HEK293 (cell line): ENCODE results near the gene PPY.

Experiments used
- CTCF ChIA-PET: fragments of 350-600 bp; formaldehyde crosslinking; extraction: SDS; loops from one replicate; lab custom pipeline; 2021; ENCODE audit warnings: antibody characterized with exemption; lab: Yijun Ruan, JAX
- POLR2A ChIA-PET: fragments of 300-600 bp; formaldehyde crosslinking; extraction: SDS; loops from one replicate; lab custom pipeline; 2020; ENCODE audit warnings: antibody characterized with exemption, inconsistent platforms; lab: Yijun Ruan, JAX
- H3K27ac ChIP-seq: fragments of 200-500 bp; sonication (Bioruptor generic); 2 replicates; pipeline ENCODE4 v1.5.1; 2014; ENCODE audit warnings: low read depth, low read length, control low read depth, inconsistent platforms; ENCODE audit errors: extremely low read depth
- H3K36me3 ChIP-seq, 2 experiments: fragments of 200-500 bp in 1 of 2; sonication (Bioruptor generic) in 1 of 2; 1 replicate in 1 of 2; 2 replicates in 1 of 2; pipeline ENCODE4 v1.5.1; 2014 to 2017; ENCODE audit warnings: inconsistent platforms in 2 of 2, low read length in 2 of 2; ENCODE audit not compliant: control insufficient read depth in 2 of 2, insufficient read depth in 1 of 2
- H3K4me1 ChIP-seq: fragments of 200-500 bp; sonication (Bioruptor generic); 2 replicates; pipeline ENCODE4 v1.5.1; 2014; ENCODE audit warnings: mild to moderate bottlenecking, low read length, inconsistent platforms; ENCODE audit not compliant: control insufficient read depth, insufficient read depth
- H3K4me3 ChIP-seq: 2 replicates; pipeline ENCODE4 v1.5.1; 2011; ENCODE audit warnings: low read depth, mild to moderate bottlenecking, control low read depth, low read length, moderate library complexity
- H3K9me3 ChIP-seq: fragments of 200-500 bp; sonication (Bioruptor generic); 2 replicates; pipeline ENCODE4 v1.5.1; 2014; ENCODE audit warnings: low read depth, low read length, inconsistent platforms; ENCODE audit not compliant: control insufficient read depth, insufficient read depth
- HOXA7 ChIP-seq: sonication (generic); formaldehyde crosslinking; IDR thresholded peaks from 2 replicates; pipeline ENCODE4 v1.8.1; 2022; ENCODE audit warnings: missing genetic modification reagents, borderline replicate concordance
- HOXD13 ChIP-seq: sonication (generic); formaldehyde crosslinking; IDR thresholded peaks from 2 replicates; pipeline ENCODE4 v1.8.0; 2022; ENCODE audit warnings: missing genetic modification reagents, borderline replicate concordance
- SALL2 ChIP-seq: fragments of 450-650 bp; formaldehyde crosslinking; IDR thresholded peaks from 2 replicates; pipeline ENCODE4 v1.5.0; 2017; ENCODE audit warnings: missing biosample characterization, mild to moderate bottlenecking, missing genetic modification characterization, borderline replicate concordance
- SP3 ChIP-seq: fragments of 450-650 bp; formaldehyde crosslinking; IDR thresholded peaks from 2 replicates; pipeline ENCODE4 v1.5.1; 2016; ENCODE audit warnings: missing biosample characterization, missing genetic modification characterization
- SP7 ChIP-seq: fragments of 450-650 bp; formaldehyde crosslinking; IDR thresholded peaks from 2 replicates; pipeline ENCODE4 v1.5.1; 2016; ENCODE audit warnings: missing biosample characterization, missing genetic modification characterization
- ZBTB1 ChIP-seq: fragments of 450-650 bp; formaldehyde crosslinking; IDR thresholded peaks from 2 replicates; pipeline ENCODE4 v1.5.1; 2016; ENCODE audit warnings: missing biosample characterization, missing genetic modification characterization
- ZBTB17 ChIP-seq: fragments of 450-650 bp; formaldehyde crosslinking; IDR thresholded peaks from 2 replicates; pipeline ENCODE4 v1.5.1; 2016; ENCODE audit warnings: missing biosample characterization, missing genetic modification characterization
- ZNF132 ChIP-seq: fragments of 450-650 bp; formaldehyde crosslinking; IDR thresholded peaks from 2 replicates; pipeline ENCODE4 v1.5.1; 2017; ENCODE audit warnings: missing biosample characterization, missing genetic modification characterization, borderline replicate concordance
- ZNF140 ChIP-seq: fragments of 450-650 bp; formaldehyde crosslinking; IDR thresholded peaks from 2 replicates; pipeline ENCODE4 v1.5.1; 2016; ENCODE audit warnings: missing biosample characterization, missing genetic modification characterization
- ZNF16 ChIP-seq: fragments of 450-650 bp; formaldehyde crosslinking; IDR thresholded peaks from 2 replicates; pipeline ENCODE4 v1.5.1; 2016; ENCODE audit warnings: low read depth, missing biosample characterization, missing genetic modification characterization
- ZNF169 ChIP-seq: fragments of 450-650 bp; formaldehyde crosslinking; IDR thresholded peaks from 2 replicates; pipeline ENCODE4 v1.5.1; 2016; ENCODE audit warnings: missing biosample characterization, missing genetic modification characterization
- ZNF184 ChIP-seq: fragments of 450-650 bp; IDR thresholded peaks from 2 replicates; pipeline ENCODE4 v1.5.1; 2018; ENCODE audit warnings: missing biosample characterization, mild to moderate bottlenecking, missing genetic modification characterization
- ZNF202 ChIP-seq: fragments of 450-650 bp; formaldehyde crosslinking; IDR thresholded peaks from 2 replicates; pipeline ENCODE4 v1.5.1; 2016; ENCODE audit warnings: missing biosample characterization, missing genetic modification characterization, borderline replicate concordance
- ZNF266 ChIP-seq: fragments of 450-650 bp; formaldehyde crosslinking; IDR thresholded peaks from 2 replicates; pipeline ENCODE4 v1.5.1; 2016; ENCODE audit warnings: missing biosample characterization, missing genetic modification characterization, low read depth
- ZNF324 ChIP-seq: fragments of 450-650 bp; formaldehyde crosslinking; IDR thresholded peaks from 2 replicates; pipeline ENCODE4 v1.5.1; 2016; ENCODE audit warnings: missing biosample characterization, missing genetic modification characterization
- ZNF391 ChIP-seq: fragments of 450-650 bp; formaldehyde crosslinking; IDR thresholded peaks from 2 replicates; pipeline ENCODE4 v1.5.1; 2016; ENCODE audit warnings: low read depth, missing biosample characterization, missing genetic modification characterization, borderline replicate concordance
- ZNF501 ChIP-seq: fragments of 450-650 bp; formaldehyde crosslinking; IDR thresholded peaks from 2 replicates; pipeline ENCODE4 v1.5.1; 2016; ENCODE audit warnings: missing biosample characterization, missing genetic modification characterization
- ZNF510 ChIP-seq: fragments of 450-650 bp; formaldehyde crosslinking; IDR thresholded peaks from 2 replicates; pipeline ENCODE4 v1.5.1; 2018; ENCODE audit warnings: mild to moderate bottlenecking, missing genetic modification characterization, missing biosample characterization; ENCODE audit not compliant: insufficient replicate concordance
- ZNF585B ChIP-seq: fragments of 450-650 bp; formaldehyde crosslinking; IDR thresholded peaks from 2 replicates; pipeline ENCODE4 v1.5.1; 2016; ENCODE audit warnings: missing biosample characterization, missing genetic modification characterization
- ZNF596 ChIP-seq: fragments of 450-650 bp; IDR thresholded peaks from 2 replicates; pipeline ENCODE4 v1.5.0; 2018; ENCODE audit warnings: missing biosample characterization, mild to moderate bottlenecking, missing genetic modification characterization, moderate library complexity
- ZNF660 ChIP-seq: fragments of 450-650 bp; IDR thresholded peaks from 2 replicates; pipeline ENCODE4 v1.5.1; 2018; ENCODE audit warnings: missing biosample characterization, mild to moderate bottlenecking, missing genetic modification characterization
- ZNF747 ChIP-seq: fragments of 450-650 bp; formaldehyde crosslinking; IDR thresholded peaks from 2 replicates; pipeline ENCODE4 v1.5.1; 2016; ENCODE audit warnings: missing biosample characterization, missing genetic modification characterization
- TF ChIP-seq, protein P1 (sequence below): fragments of 450-650 bp; formaldehyde crosslinking; IDR thresholded peaks from 2 replicates; pipeline ENCODE4 v1.5.1; 2016; ENCODE audit warnings: missing biosample characterization, missing genetic modification characterization, borderline replicate concordance
- TF ChIP-seq, protein P2 (sequence below): fragments of 450-650 bp; IDR thresholded peaks from 2 replicates; pipeline ENCODE4 v1.5.1; 2018; ENCODE audit warnings: missing biosample characterization, missing genetic modification characterization
- TF ChIP-seq, protein P3 (sequence below): fragments of 450-650 bp; formaldehyde crosslinking; IDR thresholded peaks from 2 replicates; pipeline ENCODE4 v1.5.1; 2016; ENCODE audit warnings: missing biosample characterization, missing genetic modification characterization
- TF ChIP-seq, protein P4 (sequence below): fragments of 450-650 bp; formaldehyde crosslinking; IDR thresholded peaks from 2 replicates; pipeline ENCODE4 v1.5.1; 2016; ENCODE audit warnings: missing biosample characterization, missing genetic modification characterization, low read depth

Gene PPY

DNA sequence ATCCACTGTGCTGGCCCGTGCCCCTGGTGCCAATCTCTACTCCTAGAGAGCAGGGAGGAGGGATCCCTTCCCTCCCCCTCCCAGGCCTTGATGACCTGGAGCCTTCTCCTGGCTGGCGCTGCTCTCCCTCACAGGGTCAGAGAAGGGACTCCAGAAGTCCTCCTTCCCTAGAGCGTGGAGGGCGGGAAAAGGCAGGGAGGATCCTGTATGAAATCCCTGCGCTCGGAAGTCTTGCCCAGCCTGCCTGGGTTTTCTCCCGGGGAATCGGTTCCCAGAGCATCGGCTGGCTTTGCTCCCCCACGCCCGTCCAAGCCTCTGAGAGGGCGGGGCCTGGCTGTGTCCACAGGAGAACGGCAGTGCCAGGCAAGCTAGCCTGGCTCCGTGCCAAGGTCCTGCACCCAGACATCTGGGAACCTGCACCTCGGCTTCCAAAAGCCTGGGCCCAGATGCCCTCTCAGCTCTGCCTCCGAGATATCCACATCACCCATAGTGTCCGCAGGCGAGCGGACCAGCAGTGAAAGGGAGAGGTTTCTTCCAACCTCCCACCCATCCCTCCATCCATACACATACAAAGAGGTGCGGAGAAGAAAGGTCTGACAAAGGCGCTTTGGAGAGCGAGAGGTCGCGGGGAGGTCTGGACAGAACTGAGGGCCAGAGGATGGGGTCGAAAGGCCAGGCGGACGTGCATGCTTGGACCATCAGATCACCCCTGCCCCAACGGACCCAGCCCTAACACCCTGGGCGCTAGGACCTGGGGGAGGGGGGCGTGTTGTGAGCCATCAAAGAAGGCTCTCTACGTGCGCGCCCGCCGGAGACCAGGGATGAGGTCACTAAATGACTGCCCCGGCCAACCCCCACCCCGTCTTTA lies 36.1 kb downstream of the PPY start:
- Histone ChIP-seq H3K9me3 (no peaks in the 10 kb centered on the region), H3K27ac (no peak overlapping the region), H3K4me1 (peaks cover 14% of the 10 kb centered on the region; the same call in 1 of the 2 replicates), H3K36me3 (no peaks in the 10 kb centered on the region), H3K4me3 (peak overlapping the region; percentile 47)
- ChIA-PET POLR2A (interaction anchor here (0.5 to 0.6 kb wide), 2 partner anchors 13 to 258 kb away, joined by 3 to 6 read pairs; no protein-coding TSS in a partner anchor), CTCF (interaction anchor here (0.7 to 4.4 kb wide), 7 partner anchors 11 to 60 kb away, joined by 3 to 22 read pairs (median 5); no protein-coding TSS in a partner anchor)
- TF ChIP-seq, protein P1, sequence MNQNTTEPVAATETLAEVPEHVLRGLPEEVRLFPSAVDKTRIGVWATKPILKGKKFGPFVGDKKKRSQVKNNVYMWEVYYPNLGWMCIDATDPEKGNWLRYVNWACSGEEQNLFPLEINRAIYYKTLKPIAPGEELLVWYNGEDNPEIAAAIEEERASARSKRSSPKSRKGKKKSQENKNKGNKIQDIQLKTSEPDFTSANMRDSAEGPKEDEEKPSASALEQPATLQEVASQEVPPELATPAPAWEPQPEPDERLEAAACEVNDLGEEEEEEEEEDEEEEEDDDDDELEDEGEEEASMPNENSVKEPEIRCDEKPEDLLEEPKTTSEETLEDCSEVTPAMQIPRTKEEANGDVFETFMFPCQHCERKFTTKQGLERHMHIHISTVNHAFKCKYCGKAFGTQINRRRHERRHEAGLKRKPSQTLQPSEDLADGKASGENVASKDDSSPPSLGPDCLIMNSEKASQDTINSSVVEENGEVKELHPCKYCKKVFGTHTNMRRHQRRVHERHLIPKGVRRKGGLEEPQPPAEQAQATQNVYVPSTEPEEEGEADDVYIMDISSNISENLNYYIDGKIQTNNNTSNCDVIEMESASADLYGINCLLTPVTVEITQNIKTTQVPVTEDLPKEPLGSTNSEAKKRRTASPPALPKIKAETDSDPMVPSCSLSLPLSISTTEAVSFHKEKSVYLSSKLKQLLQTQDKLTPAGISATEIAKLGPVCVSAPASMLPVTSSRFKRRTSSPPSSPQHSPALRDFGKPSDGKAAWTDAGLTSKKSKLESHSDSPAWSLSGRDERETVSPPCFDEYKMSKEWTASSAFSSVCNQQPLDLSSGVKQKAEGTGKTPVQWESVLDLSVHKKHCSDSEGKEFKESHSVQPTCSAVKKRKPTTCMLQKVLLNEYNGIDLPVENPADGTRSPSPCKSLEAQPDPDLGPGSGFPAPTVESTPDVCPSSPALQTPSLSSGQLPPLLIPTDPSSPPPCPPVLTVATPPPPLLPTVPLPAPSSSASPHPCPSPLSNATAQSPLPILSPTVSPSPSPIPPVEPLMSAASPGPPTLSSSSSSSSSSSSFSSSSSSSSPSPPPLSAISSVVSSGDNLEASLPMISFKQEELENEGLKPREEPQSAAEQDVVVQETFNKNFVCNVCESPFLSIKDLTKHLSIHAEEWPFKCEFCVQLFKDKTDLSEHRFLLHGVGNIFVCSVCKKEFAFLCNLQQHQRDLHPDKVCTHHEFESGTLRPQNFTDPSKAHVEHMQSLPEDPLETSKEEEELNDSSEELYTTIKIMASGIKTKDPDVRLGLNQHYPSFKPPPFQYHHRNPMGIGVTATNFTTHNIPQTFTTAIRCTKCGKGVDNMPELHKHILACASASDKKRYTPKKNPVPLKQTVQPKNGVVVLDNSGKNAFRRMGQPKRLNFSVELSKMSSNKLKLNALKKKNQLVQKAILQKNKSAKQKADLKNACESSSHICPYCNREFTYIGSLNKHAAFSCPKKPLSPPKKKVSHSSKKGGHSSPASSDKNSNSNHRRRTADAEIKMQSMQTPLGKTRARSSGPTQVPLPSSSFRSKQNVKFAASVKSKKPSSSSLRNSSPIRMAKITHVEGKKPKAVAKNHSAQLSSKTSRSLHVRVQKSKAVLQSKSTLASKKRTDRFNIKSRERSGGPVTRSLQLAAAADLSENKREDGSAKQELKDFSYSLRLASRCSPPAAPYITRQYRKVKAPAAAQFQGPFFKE (tag by site-specific recombination) = no peak
- no peak for TF ChIP-seq ZNF585B
- no peak for TF ChIP-seq HOXD13 (CRISPR knock-in tag)
- no peak; the same call in 1 of the 2 replicates for TF ChIP-seq ZNF391 (tag by site-specific recombination)
- 0 out of 2 replicates have a peak, but pooled peaks have one; percentile 58 for TF ChIP-seq ZNF660 (tag by site-specific recombination)
- no peak for TF ChIP-seq ZNF202 (tag by site-specific recombination)
- TF ChIP-seq ZNF501 (tag by site-specific recombination) = peak; percentile 50; the same call in 1 of the 2 replicates
- TF ChIP-seq, protein P2, sequence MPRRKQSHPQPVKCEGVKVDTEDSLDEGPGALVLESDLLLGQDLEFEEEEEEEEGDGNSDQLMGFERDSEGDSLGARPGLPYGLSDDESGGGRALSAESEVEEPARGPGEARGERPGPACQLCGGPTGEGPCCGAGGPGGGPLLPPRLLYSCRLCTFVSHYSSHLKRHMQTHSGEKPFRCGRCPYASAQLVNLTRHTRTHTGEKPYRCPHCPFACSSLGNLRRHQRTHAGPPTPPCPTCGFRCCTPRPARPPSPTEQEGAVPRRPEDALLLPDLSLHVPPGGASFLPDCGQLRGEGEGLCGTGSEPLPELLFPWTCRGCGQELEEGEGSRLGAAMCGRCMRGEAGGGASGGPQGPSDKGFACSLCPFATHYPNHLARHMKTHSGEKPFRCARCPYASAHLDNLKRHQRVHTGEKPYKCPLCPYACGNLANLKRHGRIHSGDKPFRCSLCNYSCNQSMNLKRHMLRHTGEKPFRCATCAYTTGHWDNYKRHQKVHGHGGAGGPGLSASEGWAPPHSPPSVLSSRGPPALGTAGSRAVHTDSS = no peak
- TF ChIP-seq ZNF510 = no peak
- peak; percentile 66 for TF ChIP-seq SP7 (tag by site-specific recombination)
- no peak for TF ChIP-seq HOXA7 (CRISPR knock-in tag)
- TF ChIP-seq ZNF596 (tag by site-specific recombination) = no peak
- peak; percentile 44; the same call in 1 of the 2 replicates for TF ChIP-seq ZNF184 (tag by site-specific recombination)
- TF ChIP-seq, protein P3, sequence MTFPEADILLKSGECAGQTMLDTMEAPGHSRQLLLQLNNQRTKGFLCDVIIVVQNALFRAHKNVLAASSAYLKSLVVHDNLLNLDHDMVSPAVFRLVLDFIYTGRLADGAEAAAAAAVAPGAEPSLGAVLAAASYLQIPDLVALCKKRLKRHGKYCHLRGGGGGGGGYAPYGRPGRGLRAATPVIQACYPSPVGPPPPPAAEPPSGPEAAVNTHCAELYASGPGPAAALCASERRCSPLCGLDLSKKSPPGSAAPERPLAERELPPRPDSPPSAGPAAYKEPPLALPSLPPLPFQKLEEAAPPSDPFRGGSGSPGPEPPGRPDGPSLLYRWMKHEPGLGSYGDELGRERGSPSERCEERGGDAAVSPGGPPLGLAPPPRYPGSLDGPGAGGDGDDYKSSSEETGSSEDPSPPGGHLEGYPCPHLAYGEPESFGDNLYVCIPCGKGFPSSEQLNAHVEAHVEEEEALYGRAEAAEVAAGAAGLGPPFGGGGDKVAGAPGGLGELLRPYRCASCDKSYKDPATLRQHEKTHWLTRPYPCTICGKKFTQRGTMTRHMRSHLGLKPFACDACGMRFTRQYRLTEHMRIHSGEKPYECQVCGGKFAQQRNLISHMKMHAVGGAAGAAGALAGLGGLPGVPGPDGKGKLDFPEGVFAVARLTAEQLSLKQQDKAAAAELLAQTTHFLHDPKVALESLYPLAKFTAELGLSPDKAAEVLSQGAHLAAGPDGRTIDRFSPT (tag by site-specific recombination) = peak; percentile 71
- no peak for TF ChIP-seq ZNF140 (tag by site-specific recombination)
- TF ChIP-seq, protein P4, sequence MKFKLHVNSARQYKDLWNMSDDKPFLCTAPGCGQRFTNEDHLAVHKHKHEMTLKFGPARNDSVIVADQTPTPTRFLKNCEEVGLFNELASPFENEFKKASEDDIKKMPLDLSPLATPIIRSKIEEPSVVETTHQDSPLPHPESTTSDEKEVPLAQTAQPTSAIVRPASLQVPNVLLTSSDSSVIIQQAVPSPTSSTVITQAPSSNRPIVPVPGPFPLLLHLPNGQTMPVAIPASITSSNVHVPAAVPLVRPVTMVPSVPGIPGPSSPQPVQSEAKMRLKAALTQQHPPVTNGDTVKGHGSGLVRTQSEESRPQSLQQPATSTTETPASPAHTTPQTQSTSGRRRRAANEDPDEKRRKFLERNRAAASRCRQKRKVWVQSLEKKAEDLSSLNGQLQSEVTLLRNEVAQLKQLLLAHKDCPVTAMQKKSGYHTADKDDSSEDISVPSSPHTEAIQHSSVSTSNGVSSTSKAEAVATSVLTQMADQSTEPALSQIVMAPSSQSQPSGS (tag by site-specific recombination) = peak; percentile 87
- TF ChIP-seq ZNF169 (tag by site-specific recombination) = no peak
- peak; percentile 8; the same call in 1 of the 2 replicates for TF ChIP-seq ZNF324
- TF ChIP-seq ZNF266 (tag by site-specific recombination) = no peak
- peak; percentile 96 for TF ChIP-seq ZBTB17 (tag by site-specific recombination)
- TF ChIP-seq SALL2 (tag by site-specific recombination) = no peak
- TF ChIP-seq ZNF16 (tag by site-specific recombination) = no peak
- TF ChIP-seq ZNF132 (tag by site-specific recombination) = no peak
- TF ChIP-seq SP3 (tag by site-specific recombination) = peak; percentile 77
- no peak for TF ChIP-seq ZBTB1 (tag by site-specific recombination)
- no peak for TF ChIP-seq ZNF747 (tag by site-specific recombination)
